Inflammatory macrophage (primary cell): ENCODE measurements around the gene TNNI3.
A peak's percentile ranks its signal among the peaks of the same experiment; 100 is the strongest.

Source experiments
- DNase-seq, 2 donors: peaks; one replicate each; pipeline ENCODE4 v3.0.0-alpha.2; 2020 to 2022

TNNI3 gene

GRCh38 chr19:55146078-55146704, 11.3 kb downstream of the TNNI3 start:
- DNase-seq = peak in 1 of 2 donors; percentile 29

DNA sequence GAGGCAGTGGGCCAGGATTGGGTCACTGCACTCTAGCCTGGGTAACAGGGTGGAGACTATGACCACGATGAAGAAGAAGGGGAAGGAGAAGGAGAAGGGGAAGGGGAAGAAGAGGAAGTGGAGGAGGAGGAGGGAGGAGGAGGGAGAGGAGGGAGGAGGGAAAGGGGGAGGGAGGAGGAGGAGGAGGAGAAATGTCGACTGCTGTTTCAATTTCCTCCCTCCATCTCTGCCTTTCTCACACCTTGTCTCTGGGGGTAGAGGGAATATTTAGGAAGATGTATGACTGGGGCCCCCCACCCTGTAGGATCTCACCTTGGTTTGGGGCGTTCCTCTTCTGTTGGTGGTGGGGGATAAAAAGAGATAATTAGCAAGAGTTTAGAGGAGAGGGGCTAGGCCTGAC, 12.3 kb downstream of the TNNI3 start:
- DNase-seq = peak; percentile 14 to 63

DNA sequence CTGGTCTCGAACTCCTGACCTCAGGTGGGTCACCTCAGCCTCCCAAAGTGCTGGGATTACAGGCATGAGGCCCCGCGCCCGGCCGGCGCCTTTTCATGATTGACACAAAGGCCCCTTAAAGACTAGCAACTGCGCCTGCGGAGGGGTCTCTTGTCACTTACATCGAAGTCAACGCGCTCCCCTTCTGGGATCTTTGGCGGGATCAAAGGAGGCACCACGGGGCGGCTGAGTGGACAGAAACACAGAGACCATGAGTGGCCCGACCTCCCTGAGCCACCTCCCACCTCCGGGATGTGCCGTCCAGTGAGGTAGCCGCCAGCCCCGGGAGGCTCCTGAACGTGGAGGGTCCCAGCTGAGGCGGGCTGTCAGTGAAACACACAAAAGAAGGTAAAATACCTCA, 15.8 kb downstream of the TNNI3 start:
- DNase-seq = no peak

DNA sequence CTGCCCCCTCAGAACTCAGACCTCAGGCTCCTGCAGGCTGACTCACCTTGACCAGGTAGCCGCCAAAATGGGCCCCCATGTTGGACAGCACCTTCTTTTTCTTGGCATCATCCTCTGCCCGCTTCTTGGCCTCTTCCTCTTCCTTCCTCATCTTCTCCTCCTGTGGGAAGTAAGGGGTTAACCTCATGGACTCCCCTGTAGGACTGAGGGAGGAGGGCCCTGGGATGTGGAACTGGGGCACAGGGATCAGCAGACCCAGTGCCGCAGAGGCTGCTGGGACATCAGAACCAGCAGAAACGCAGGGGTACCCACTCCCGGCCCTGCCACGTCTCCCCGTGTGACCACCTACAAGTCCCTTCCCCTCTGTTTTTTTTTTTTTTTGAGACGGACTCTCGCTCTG, 19.6 kb downstream of the TNNI3 start:
- no peak for DNase-seq

DNA sequence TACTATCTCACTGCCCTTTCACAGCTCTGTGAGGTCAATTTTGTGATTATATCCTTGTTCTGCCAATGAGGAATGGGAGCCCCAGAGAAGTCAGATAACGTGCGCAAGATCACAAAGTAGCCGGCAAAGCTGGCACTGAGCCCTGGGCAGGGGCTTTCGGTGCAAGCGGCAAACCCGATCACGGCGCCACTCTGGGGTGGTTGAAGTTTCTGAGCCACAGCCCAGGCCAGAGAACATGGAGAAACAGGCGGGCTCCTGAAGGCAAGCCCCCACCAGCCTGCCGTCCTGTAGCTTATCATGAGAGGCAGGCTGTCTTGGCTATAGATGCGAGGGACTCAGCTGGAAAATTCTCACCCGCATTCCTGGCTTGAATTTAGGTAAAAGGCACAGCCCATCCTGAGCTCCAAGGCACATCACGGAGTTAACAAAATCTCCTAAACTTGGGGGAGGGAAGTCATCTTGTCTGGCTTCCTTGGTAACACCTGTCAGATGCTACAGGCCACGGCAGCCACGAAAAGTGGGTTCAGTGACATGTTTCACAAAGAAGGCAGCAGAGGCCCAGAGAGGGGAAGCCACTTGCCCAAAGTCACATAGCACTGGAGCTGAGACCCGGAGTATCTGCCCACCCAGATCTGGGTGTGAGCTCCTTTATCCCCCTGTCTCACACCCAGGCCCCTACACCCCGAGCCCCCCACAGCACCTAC, 21.0 kb downstream of the TNNI3 start:
- DNase-seq = no peak

- no peak for DNase-seq
Observed at GRCh38 chr19:55134736-55135135, 22.8 kb downstream of the TNNI3 start.

DNA sequence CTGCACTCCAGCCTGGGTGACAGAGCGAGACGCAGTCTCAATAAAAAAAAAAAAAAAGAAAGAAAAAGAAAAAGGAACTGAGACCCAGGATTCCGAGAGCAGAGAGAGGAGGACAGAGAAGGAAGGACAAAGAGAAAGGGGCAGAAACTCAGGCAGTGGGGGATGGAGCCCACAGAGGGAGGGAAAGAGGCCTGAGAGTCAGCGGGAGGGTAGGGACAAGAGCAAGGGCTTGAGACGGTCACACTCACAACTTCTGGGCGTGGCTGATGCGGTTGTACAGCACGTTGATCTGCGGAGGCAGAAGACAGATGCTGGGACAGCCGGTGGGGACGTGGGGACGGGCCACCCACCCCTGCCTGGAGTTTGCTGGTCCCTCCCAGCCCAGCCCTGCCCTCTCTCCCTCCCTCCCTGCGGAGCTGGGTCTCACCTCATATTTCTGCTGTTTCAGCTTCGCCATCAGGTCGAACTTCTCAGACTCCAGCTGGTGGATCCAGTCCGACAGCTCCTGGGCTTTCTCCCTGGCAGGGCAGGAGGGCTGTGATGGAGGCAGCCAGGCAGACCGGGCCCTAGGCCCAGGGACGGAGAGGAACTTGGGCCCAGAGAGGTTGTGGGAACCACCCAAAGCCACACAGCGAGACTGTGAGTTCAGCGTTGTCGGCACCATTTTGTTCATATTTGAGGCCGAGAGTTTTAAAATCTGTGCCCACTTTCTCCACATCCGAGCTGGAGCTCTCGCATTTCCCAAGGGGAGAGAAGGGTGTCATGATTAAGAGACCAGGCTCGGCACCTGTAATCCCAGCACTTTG, 23.7 kb downstream of the TNNI3 start:
- DNase-seq = no peak

- peak; percentile 13 to 41 for DNase-seq
Observed at GRCh38 chr19:55132453-55133129, 24.9 kb downstream of the TNNI3 start.

GRCh38 chr19:55131421-55131820, 26.1 kb downstream of the TNNI3 start:
- no peak for DNase-seq

GRCh38 chr19:55119053-55119452, 38.5 kb downstream of the TNNI3 start:
- DNase-seq = peak; percentile 63 to 73

DNA sequence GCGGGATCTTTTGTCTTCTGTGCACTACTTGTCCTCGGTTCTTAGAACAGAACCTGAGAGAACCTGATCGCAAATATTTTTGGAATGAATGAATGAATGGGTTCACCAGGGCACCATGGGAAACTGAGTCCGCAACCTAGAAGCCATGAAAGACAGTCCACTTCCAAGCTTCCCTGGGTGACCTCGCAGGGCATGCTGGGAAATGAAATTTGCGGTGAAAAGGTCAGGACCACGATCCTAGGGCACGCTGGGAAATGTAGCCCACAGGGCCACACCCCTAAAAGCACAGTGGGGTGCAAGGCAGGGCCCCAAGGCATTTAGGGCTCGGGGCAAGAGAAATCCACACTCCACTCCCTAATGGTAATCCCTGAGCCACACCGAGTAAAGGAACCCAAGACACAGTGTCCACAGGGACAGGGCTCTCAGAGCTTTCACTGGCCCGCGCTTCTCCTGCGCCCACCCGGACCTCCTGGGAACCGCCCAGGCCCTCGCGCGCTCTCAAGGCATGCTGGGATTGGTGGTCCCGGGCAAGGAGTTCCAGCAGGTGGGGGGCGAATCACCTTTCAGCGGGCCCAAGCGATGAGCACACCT, 39.0 kb downstream of the TNNI3 start:
- peak; percentile 67 to 71 for DNase-seq

GRCh38 chr19:55117663-55118391, 39.7 kb downstream of the TNNI3 start:
- DNase-seq = peak; percentile 99

DNA sequence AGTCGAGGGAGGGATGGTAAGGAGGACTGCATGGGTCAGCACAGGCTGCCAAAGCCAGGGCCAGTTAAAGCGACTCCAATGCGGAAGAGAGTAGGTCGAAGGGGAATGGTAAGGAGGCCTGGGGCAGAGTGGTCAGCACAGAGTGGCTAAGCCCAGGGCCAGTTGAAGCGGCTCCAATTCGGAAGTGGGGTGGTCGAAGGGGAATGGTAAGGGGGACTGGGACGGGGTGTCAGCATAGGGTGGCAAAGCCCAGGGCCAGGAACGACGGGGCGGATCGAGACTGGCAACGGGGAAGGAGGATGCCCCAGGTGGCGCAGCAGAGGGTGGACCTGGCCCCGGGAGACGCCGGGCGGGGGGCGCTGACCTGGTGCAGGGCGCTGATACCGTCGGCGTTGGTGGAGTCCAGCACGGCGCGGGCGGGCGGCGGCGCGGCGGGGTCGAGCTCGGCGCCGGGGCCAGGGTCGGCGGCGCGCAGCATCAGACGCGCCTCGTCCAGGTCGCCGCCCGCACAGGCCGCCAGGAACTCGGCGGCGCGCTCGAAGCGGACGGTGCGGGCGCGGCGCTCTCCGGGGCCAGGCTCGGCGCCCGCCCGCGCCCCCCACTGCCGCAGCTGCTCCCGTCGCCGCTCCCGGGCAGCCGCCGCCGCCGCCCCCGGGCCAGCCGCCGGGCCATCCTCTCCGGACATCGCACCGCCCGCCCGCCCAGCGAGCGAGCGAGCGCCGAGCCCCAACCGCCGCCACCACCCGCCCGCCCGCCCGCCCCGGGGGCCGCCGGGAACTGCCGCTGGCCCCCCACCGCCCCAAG, 40.5 kb downstream of the TNNI3 start, which contains the start of gene PPP1R12C:
Gene PPP1R12C (minus strand): TSS at position 779 of the 804 bp plus-strand sequence. CDS start 94 bp downstream, at position 685.
- DNase-seq = no peak

DNA sequence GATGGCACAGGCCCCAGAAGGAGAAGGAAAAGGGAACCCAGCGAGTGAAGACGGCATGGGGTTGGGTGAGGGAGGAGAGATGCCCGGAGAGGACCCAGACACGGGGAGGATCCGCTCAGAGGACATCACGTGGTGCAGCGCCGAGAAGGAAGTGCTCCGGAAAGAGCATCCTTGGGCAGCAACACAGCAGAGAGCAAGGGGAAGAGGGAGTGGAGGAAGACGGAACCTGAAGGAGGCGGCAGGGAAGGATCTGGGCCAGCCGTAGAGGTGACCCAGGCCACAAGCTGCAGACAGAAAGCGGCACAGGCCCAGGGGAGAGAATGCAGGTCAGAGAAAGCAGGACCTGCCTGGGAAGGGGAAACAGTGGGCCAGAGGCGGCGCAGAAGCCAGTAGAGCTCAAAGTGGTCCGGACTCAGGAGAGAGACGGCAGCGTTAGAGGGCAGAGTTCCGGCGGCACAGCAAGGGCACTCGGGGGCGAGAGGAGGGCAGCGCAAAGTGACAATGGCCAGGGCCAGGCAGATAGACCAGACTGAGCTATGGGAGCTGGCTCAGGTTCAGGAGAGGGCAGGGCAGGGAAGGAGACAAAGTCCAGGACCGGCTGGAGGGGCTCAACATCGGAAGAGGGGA, 41.2 kb downstream of the TNNI3 start:
- peak; percentile 75 to 81 for DNase-seq

DNA sequence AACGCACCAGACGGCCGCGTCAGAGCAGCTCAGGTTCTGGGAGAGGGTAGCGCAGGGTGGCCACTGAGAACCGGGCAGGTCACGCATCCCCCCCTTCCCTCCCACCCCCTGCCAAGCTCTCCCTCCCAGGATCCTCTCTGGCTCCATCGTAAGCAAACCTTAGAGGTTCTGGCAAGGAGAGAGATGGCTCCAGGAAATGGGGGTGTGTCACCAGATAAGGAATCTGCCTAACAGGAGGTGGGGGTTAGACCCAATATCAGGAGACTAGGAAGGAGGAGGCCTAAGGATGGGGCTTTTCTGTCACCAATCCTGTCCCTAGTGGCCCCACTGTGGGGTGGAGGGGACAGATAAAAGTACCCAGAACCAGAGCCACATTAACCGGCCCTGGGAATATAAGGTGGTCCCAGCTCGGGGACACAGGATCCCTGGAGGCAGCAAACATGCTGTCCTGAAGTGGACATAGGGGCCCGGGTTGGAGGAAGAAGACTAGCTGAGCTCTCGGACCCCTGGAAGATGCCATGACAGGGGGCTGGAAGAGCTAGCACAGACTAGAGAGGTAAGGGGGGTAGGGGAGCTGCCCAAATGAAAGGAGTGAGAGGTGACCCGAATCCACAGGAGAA, 42.0 kb downstream of the TNNI3 start:
- no peak for DNase-seq

- DNase-seq = no peak
Observed at GRCh38 chr19:55114566-55115145, 42.9 kb downstream of the TNNI3 start.

DNA sequence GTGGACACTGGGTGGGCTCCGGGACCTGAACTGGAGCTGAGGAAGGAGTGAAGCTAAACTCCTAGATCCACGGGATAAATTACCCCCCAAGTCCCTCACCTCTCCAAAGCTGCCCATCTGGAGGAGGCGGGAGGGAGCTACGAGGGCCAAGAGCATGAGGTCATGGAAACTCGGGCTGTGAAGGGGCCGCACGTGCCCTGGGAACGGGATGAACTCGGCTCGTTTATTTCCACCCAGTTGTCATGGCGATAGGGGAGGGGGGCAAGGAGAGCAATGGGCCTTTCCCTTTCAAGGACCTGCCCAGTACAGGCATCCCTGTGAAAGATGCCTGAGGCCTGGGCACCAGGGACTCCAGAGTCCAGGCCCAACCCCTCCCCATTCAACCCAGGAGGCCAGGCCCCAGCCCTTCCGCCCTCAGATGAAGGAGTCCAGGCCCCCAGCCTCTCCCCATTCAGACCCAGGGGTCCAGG, 43.9 kb downstream of the TNNI3 start:
- DNase-seq = no peak

DNA sequence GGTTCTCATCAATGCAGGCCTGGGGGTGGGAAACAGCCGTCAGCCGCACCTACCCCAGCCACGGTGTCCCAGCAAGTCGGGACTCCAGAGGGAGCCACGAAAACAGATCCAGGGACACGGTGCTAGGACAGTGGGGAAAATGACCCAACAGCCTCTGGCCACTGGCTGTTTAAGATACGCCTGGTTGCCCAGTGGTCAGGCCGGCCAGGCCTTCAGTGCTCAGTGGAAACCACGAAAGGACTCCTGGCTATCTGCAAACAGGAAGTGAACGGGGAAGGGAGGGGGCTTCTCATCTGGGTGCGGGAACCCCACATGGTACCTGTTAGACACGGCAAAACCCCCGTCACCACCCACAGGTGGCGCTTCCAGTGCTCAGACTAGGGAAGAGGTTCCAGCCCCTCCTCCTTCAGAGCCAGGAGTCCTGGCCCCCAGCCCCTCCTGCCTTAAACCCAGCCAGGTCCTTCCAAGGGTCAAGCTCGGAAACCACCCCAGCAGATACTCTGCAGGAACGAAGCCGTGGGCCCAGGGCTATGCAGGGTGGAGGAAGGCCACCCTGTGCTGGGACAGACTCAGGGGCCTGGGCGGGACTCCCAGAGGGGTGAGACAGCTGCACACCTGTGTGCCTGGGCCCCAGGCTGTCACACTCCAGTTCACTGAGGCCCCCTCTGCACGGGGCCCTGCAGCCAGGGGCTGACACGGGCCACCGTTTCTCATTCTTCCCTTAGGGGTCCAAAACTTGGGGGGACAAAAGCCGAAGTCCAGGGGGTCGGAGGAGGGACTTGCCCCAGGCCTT, 44.6 kb downstream of the TNNI3 start:
- no peak for DNase-seq
